Islet precursor cell (in vitro differentiated cells): ENCODE results near the gene SLFN13.
"Not testable (repeated sequence)": the region's sequence is repeated elsewhere in the genome, so short reads cannot be mapped to it uniquely, and the experiment has no call there.

ENCODE experiments used
- DNase-seq: peaks from one replicate; pipeline ENCODE4 v3.0.0-alpha.2; 2018

SLFN13 gene, protein sequence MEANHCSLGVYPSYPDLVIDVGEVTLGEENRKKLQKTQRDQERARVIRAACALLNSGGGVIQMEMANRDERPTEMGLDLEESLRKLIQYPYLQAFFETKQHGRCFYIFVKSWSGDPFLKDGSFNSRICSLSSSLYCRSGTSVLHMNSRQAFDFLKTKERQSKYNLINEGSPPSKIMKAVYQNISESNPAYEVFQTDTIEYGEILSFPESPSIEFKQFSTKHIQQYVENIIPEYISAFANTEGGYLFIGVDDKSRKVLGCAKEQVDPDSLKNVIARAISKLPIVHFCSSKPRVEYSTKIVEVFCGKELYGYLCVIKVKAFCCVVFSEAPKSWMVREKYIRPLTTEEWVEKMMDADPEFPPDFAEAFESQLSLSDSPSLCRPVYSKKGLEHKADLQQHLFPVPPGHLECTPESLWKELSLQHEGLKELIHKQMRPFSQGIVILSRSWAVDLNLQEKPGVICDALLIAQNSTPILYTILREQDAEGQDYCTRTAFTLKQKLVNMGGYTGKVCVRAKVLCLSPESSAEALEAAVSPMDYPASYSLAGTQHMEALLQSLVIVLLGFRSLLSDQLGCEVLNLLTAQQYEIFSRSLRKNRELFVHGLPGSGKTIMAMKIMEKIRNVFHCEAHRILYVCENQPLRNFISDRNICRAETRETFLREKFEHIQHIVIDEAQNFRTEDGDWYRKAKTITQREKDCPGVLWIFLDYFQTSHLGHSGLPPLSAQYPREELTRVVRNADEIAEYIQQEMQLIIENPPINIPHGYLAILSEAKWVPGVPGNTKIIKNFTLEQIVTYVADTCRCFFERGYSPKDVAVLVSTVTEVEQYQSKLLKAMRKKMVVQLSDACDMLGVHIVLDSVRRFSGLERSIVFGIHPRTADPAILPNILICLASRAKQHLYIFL

DNA sequence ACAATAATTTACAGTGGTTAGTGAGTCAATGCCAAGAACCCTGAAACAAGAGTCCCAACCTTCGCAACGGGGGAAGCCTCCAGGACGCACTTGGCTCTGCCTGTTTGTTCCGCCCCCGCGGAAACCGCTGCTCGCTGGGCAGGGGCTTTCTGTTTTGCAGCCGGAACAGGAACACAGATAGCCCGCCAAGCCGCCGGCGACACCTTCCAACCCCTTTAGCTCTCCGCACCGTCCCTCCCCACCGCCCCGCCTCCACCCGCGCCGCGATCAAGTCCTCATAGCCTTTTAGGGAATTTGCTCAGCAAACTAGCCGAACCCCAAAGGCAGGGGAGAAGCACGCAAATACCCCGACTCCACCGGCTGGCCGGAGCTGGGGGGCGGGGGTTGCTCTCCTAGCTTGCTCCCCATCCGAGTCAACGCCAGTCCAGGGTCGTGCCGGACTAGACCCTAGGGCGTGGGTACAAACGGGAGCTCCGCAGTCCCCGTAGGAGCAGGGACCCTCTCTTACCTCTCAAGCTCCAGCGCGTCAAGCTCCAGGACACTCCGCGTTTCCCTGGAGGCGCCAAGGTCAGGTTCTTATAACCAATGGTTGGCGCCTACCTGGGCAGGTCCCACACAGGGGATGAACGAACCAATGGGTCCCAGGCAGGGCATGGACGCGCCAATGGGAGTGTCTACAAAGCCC, at the start of gene SLFN13:
SLFN13 (minus strand) TSS at position 553 of the 685 bp plus-strand sequence. CDS start 3,086 bp downstream, outside the sequence.
- peak; percentile 94 for DNase-seq

DNA sequence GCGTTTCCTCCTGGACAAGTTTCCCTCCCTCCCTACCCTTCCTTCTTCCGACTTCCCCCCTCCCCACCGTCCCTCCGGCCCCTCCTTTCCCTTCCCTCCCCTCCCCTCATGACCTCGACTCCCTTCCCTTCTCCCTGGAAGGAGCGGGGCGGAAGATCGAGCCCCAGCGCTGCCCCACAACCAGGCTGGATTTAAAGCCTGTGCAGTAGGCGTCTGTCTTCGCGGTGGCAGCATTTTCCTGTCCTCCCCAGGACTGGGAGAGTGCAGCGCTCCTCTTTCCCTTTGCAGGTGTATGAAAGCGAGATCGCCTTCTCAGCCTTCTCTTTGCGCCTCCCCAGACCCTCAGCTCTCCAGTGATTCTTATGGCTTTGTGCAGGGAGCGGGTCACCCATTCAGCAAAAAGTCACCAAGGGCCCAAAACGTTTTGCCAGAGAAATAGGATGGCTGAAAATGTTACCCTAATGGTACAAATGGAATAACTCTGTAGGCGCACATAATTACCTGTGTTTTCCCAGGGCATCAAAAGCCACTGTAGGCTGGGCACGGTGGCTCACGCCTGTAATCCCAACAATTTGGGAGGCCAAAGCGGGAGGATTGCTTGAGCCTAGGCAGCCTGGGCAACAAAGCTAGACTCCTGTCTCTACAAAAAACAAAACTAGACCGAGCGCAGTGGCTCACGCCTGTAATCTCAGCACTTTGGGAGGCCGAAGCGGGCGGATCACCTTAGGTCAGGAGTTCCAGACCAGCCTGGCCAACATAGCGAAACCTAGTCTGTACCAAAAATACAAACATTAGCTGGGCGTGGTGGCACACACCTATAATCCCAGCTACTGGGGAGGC, 48.1 kb upstream of the SLFN13 start:
- no peak for DNase-seq

DNA sequence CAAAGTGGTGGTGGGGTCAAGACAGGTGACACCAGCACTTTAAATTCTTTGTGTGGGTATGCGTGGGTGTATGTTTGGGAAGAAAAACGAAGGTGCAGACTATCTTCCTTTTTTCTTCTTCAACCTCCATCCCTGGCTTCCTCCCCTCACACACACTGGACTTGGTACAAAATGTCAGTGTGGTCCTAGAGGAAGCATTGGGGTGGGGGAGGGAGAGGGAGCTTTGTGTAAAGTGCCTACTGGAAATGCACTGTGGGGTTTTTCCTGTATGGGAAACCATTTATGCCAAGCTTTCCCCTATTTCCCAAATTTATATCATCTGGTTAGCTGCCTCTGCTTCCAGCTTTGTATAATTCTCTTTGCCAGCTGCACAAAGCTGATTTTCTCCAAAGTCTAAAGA, 44.5 kb upstream of the SLFN13 start:
- no peak for DNase-seq

DNA sequence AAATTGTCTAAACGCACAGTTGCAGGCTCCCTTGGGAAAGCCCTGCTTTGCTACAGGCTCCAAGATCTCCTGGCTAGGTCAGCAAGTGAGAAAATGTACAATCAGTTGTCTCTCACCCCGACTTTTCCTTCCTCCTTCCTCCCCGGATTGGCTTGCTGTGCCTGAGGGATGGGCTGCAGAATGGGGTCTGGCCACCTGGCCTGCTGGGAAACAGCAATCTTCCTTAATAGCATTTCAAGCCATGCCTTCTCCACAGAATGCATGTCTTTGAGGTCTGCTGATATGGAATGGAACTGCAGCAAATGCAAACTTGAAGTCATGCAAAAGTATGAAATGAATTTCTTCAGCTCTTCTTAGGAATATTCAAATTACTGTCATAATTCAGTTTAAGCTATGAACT, 42.9 kb upstream of the SLFN13 start:
- no peak for DNase-seq

DNA sequence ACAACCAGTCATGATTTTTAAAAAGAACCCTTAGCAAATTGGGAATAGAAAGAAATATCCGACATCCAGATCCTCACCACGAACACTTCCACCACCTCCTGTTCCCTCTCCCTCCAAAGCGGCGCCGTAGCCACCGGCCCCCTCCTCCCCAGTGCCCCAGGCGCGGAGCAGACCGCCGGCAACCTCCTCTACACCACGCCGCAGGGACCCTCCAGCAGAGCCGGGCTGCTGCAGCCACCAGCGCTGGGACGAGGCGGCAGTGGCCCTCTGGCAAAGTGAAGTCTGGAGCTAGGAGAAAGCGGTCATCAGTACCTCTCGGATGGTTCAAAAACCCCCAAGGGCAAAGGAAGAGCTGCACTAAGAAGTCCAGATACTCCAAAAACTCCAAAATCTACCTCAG, 41.4 kb upstream of the SLFN13 start:
- no peak for DNase-seq

DNA sequence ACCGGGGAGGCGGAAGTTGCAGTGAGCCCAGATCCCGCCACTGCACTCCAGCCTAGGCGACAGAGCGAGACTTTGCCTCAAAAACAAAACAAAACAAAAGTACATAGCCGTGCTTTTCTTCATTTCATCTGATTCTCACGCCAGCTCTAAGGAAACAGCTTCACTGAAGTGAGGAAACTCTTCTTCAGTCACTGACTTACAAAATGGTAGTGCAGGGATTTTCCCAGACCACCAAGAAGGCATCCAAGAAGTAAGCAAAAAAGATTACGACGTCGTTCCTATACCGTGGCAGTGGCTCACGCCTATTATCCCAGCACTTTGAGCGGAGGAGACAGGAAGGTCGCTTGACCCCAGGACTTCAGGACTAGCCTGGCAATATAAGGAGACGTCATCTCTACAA, 40.4 kb upstream of the SLFN13 start:
- DNase-seq = no peak

DNA sequence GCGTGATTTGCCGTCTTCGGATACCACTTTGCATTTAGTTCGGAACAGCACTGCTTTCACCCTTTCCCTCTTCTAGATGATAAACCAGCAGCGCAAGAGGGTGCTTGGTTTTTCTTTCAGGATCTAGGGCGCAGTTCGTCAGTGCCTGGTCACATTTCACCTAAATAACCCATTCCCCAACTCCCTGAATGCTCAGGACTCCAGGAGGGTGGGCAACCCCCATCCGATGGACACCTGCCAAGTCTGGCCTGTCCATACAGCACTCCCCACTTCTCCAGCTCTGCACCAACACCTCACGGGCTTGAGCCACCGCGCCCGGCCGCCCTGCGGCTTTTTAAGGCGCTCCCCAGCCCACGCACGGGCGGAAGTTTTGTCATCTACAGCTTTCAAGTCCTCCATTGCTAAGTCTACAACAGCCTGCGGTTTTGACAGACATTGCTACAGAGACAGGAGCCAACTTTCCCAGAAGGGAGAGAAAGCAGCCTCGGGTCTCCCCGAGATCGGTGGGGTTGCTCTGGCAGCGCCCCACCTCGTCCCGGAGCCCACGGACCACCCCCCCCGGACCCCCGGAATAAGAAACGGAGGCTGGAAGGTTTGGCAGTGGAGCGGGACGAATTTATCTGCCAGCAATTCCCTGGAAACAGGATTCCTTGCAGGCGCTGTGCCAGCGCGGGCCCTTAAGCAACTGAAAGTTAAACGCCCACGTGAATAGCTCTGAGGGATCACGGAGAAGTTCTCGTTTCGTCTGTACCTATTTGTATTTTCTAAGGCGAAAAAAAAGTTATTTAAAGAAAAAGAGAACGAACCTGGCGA, 38.6 kb upstream of the SLFN13 start:
- peak; percentile 56 for DNase-seq

DNA sequence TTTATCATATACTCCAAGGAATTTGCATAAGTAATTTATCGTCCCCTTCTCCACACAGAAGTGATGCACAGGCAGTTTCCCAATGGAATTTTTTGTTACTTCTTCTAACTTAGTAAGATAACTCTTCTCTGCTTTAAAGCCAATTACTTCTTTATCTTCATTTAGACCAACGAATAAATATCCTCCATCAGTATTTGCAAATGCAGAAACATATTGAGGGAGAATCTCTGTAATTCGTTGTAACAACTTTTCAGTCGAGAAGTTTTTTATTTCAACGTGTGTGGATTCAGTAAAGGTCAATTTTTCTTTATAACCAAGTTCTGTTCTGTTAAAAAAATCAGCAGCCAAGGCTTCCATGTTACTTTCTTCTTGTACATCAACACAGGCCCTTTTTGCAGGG, 30.7 kb upstream of the SLFN13 start:
- DNase-seq = no peak

DNA sequence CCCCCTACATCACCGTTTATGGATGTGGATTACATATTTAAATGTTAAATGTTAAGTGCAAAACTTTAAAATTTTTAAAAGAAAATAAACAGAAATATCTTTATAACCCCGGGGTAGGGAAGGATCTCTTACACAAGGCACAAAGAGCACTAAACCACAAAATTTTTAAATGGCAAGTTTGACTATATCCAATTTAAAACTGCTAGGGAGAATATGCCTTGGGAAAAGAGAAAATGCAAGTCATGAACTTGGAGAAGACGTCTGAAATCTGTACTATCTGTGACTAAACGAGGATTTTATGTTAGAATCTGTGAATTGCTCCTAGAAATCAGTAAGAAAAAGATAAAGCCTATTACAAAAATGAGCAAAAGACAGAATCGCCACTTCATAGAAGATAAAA, 28.7 kb upstream of the SLFN13 start:
- DNase-seq = no peak

DNA sequence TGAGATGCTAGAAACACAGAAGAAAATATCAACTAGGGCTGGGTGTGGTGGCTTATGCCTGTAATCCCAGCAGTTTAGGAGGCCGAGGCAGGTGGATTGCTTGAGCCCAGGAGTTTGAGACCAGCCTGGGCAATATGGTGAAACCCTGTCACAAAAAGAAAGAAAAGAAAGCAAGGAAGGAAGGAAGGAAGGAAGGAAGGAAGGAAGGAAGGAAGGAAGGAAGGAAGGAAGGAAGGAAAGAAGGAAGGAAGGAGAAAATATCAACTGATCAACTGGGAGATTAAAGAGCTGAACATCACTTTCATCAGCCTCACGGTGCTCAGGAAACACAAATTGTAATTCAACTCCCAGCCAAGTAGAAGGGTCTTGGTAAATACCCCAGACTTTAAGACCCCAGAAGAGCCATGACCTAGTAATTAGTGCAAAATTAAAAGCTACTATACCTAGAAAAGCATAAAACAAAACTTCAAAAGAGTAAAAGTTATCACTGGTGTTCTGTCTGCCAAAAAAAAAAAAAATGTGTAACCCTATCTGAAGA, 27.8 kb upstream of the SLFN13 start:
- no peak for DNase-seq

DNA sequence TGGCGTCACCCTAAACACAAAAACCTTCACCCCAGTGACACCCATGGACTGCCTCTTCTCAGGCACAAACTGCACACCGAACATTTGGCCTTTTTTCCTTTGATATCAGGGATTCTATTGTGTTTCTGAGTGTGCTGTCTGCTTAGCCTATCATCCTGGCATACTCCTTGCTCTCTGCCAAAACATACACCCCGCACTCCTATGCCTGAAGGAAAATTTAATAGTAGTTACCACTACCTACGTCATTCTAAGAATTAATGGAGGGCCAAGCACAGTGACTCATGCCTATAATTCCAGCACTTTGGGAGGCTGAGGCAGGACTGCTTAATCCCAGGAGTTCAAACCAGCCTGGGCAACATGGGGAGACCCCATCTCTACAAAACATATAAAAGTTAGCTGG, 19.9 kb upstream of the SLFN13 start:
- DNase-seq = no peak

DNA sequence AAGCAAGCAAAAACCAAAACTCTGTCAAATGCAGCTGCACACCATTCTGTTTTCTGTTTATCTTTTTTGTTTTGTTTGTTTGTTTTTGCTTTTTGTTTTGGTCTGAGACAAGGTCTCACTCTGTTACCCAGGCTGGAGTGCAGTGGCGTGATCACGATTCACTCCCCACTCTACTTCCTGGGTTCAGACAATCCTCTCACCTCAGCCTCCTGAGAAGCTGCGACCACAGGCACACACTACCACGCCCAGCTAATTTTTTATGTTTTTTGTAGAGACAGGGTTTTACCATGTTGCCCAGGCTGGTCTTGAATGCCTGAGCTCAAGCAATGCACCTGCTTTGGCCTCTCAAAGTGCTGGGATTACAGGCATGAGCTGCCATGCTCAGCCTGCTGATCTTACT, 19.3 kb upstream of the SLFN13 start:
- no peak for DNase-seq

DNA sequence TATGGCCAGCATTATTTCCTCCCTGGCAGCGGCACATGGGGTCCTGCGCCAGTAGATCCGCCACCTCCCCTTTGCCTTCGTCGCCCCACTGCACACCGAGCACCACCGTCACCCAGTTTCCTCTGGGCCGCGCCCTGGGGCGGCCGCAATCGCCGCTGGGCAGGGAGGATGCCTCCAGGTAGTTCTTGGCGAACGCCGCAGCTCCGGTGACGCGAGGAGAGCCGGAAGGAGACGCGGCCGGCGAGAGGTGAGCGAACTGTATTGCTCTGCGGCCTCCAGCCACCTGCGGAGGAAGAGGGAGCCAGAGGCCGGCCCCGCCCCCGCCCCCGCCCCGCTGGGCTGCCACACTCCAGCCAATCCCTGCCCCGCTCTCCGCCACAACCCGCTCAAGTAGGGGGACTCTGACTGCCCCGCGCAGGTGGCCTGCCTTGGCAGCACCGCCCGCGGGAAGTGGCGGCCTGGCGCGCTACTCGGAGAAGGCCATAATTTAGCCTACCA, 11.8 kb upstream of the SLFN13 start:
- peak; percentile 94 for DNase-seq

DNA sequence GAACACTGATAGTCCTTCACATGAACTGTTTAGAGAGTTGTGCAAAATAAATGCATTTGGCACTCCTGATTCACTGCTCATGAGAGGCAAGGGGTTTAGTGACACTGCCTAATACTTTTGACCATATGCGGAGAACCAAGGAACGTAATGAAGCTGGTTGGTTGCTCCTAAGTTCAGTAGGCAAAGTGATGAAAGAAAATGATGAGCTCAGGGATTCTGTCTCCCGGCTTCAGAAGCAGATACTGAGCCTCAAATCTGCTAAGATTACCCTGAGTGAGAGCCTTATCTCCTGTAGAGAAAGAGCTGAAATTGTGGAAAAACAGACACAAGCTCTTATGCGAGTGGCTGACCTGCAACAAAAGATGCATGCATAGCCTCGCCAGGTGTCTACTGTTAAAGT, 5.5 kb upstream of the SLFN13 start:
- DNase-seq = not testable (repeated sequence)

DNA sequence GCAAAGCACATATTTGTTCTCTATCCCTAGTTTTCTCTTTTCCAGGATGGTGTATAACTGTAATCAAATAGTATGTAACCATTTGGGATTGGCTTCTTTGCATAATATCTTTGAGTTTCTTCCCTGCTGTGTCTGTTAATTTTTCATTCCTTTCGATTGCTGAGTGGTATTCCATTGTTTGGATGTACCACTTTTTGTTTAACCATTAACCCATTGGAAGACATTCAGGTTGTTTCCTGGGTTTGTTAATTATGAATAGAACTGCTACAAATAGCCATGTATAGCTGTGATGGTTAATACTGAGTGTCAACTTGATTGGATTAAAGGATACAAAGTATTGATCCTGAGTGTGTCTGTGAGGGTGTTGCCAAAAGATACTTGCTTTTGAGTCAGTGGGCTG, 4.6 kb upstream of the SLFN13 start:
- DNase-seq = no peak

DNA sequence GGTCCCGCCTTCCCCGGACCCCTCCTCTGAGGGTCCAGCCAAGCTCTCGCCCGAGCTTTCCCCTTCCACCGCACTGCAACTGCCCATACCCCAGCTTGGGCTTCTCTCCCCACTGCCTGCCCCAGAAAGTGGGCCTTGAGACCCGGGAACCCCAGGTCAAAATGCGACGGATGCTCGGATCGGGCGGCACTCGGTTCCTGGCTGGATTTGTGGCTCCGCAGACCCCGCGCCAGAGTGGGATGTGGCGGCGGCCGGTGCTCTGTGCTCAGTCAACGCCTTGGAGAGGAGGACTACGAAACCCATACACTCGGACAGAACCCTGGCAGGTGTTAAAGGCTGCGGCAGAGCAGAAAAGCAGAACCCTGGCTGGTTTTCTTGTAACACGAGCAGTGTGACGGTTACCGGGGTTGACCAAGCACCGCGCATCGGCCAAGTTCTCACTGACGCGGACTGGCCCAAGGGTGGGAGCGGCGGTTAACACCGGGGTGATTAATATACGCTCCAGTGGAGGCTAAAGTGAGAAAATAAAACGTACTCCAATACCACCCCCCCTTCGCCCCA, 885 bp upstream of the SLFN13 start:
- DNase-seq = no peak

DNA sequence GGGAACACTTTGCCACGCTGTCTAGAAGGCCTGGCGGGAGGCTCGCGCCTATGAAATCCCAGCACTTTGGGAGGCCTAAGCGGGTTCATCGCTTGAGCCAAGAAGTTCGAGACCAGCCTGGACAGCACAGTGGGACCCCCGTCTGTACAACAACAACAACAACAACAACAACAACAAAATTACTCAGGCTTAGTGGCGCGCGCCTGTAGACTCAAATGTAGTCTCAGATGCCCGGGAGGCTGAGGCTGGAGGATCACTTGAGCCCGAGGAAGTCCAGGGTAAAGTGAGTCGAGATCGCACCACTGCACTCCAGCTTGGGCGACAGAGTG, 297 bp upstream of the SLFN13 start:
- no peak for DNase-seq

DNA sequence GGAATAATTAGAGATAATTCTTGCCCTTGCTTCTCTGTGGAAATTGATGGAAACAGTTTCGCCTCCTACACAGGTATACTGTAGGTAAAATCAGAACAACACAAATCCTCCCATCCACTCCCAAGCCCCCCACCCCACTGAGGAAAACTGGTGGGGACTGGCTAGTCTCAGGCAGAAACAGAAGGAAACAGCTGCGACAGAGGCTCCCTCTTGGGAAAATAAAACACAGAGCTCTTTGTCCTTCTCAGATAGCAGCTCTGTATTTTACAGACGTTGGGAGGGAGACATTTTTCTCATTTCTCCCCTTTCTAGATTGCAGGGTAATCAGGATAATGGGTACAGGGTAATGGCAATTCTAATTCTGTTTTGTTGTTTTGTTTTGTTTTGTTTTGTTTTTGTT, 1.1 kb downstream of the SLFN13 start:
- DNase-seq = peak; percentile 81

DNA sequence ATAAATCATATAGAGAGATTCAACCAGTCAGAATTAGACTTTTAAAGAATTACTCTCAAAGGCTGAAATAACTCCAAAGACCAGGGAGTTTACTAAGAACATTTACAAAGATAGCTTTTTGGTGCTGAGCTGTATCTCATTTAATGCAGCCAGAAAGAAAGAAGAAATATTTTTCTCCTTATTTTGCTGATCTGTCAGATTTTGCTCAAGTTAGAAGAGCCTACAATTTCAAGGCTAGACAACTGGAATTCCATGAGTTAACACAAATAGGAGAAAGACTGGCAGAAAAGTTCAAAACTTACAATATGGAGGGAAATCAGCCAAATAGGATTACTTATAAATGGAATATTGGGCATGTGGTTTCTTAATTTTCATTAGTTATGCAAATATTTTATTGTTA, 10.1 kb downstream of the SLFN13 start:
- DNase-seq = no peak

DNA sequence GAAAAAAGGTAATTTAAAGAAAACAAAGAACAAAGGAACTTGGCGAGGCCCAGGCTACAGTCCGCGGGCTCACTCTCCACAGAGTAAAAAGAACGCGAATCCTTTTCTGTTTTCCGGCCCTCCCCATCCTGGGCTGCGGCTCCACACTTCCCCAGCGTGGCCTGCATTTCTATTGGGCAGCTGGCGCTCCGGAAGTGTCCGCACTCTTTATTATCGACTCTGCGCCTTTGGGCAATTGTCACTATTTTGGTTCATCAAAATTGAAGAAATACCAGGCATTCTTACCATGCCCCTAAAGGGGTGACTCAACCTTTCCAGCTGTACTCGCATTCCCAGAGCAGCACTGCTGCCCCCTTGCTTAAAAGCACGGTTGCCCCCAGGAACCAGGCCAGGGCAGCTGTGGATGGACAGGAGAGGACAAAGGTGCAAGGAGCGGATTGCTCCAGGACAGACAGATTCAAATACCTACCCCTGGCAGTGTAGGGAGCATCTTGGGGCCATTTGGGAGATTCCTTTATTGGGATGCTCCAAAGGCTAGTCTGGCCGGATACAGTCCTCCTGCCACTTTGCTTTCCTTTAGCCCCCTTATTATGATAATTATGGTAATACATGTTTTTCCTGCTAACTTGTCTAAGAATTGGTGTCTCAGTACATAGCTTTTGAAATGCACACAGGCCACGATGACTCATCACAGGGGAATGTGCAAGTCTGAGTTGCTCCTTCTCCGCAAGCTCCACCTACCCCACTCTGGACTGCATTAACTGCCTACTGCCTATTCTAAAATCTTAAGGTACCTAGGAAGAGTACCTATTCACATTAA, 15.3 kb downstream of the SLFN13 start:
- peak; percentile 99 for DNase-seq
